HepG2 (cell line): ENCODE measurements around the gene LAMA5. TPM values are rescaled to one million over a fixed set of nuclear protein-coding genes. Genes with fewer than 3 reads are reported as not detected.

Experiments
- ATF1 ChIP-seq: IDR thresholded peaks from 2 replicates; pipeline ENCODE4 v1.6.1; 2016; ENCODE audit warnings: mild to moderate bottlenecking, control low read depth
- FOXK2 ChIP-seq: fragments of 450-650 bp; IDR thresholded peaks from 2 replicates; pipeline ENCODE4 v1.6.1; 2016
- FOXO1 ChIP-seq: sonication (generic); formaldehyde crosslinking; IDR thresholded peaks from 2 replicates; pipeline ENCODE4 v1.4.0; 2020; ENCODE audit warnings: missing genetic modification reagents
- HDAC6 ChIP-seq: fragments of 200-600 bp; sonication (generic); IDR thresholded peaks from 2 replicates; pipeline ENCODE4 v1.7.0; 2017; ENCODE audit warnings: mild to moderate bottlenecking, antibody characterized with exemption, low read length, low read depth
- KDM2A ChIP-seq: sonication (generic); formaldehyde crosslinking; IDR thresholded peaks from 2 replicates; pipeline ENCODE4 v1.4.0; 2020; ENCODE audit warnings: low read depth, missing genetic modification reagents, borderline replicate concordance
- MTA1 ChIP-seq: sonication (generic); formaldehyde crosslinking; IDR thresholded peaks from 2 replicates; pipeline ENCODE4 v1.4.0; 2020; ENCODE audit warnings: missing genetic modification reagents, mild to moderate bottlenecking, borderline replicate concordance
- NCOA2 ChIP-seq: sonication (generic); formaldehyde crosslinking; IDR thresholded peaks from 2 replicates; pipeline ENCODE4 v1.8.0; 2022; ENCODE audit warnings: inconsistent platforms
- NR2F6 ChIP-seq, 2 experiments: IDR thresholded peaks; 2 replicates each; pipeline ENCODE4 v1.6.1; 2016; ENCODE audit warnings: antibody characterized with exemption in 1 of 2, mild to moderate bottlenecking in 1 of 2
- PAWR ChIP-seq: sonication (generic); formaldehyde crosslinking; IDR thresholded peaks from 2 replicates; pipeline ENCODE4 v1.4.0; 2020; ENCODE audit warnings: missing genetic modification reagents, mild to moderate bottlenecking, borderline replicate concordance
- PHF5A ChIP-seq: IDR thresholded peaks from one replicate; pipeline ENCODE4 v1.6.1; 2018; ENCODE audit warnings: low read depth, missing genetic modification reagents; ENCODE audit not compliant: unreplicated experiment
- ZBTB7B ChIP-seq: sonication (generic); formaldehyde crosslinking; IDR thresholded peaks from 2 replicates; pipeline ENCODE4 v1.4.0; 2020; ENCODE audit warnings: missing genetic modification reagents
- ZEB1 ChIP-seq: IDR thresholded peaks from 2 replicates; pipeline ENCODE4 v1.6.1; 2012; ENCODE audit warnings: mild to moderate bottlenecking, low read depth, inconsistent platforms; ENCODE audit not compliant: insufficient replicate concordance
- ZFP36L1 ChIP-seq: sonication (generic); formaldehyde crosslinking; IDR thresholded peaks from 2 replicates; pipeline ENCODE4 v1.8.0; 2022; ENCODE audit warnings: mild to moderate bottlenecking, missing genetic modification reagents, moderate library complexity
- ZFX ChIP-seq: sonication (generic); formaldehyde crosslinking; IDR thresholded peaks from 2 replicates; pipeline ENCODE4 v1.4.0; 2020; ENCODE audit warnings: mild to moderate bottlenecking, low read depth, missing genetic modification reagents, moderate library complexity
- ZFY ChIP-seq: sonication (generic); formaldehyde crosslinking; IDR thresholded peaks from 2 replicates; pipeline ENCODE4 v1.4.0; 2020; ENCODE audit warnings: missing genetic modification reagents
- ZNF383 ChIP-seq: sonication (generic); formaldehyde crosslinking; IDR thresholded peaks from 2 replicates; pipeline ENCODE4 v1.4.0; 2020; ENCODE audit warnings: missing genetic modification reagents, mild to moderate bottlenecking, borderline replicate concordance
- ZNF44 ChIP-seq: sonication (generic); formaldehyde crosslinking; IDR thresholded peaks from 2 replicates; pipeline ENCODE4 v1.5.1; 2020; ENCODE audit warnings: mild to moderate bottlenecking, missing genetic modification reagents
- ZNF839 ChIP-seq: sonication (generic); formaldehyde crosslinking; IDR thresholded peaks from 2 replicates; pipeline ENCODE4 v1.4.0; 2020; ENCODE audit warnings: missing genetic modification reagents, mild to moderate bottlenecking, borderline replicate concordance
- polyA plus RNA-seq, 8 experiments: library from polyadenylated mRNA; depleted of rRNA in 3 of 8; stranded (reverse) in 7 of 8; unstranded in 1 of 8; fragments of >200 nt; fragmentation: Illumina TruSeq in 4 of 8; extraction: Trizol in 4 of 8; gene quantifications; 2 replicates each; pipeline versions ENCODE4 v1.2.1 to v1.2.3, GENCODE V29; 2011 to 2016; ENCODE audit warnings: low read depth in 4 of 8, missing spikeins in 1 of 8, mixed read lengths in 1 of 8; ENCODE audit not compliant: insufficient read depth in 1 of 8
- total RNA-seq, 5 experiments: library from RNA; depleted of rRNA; stranded (reverse); fragments of >200 nt; fragmentation: Illumina TruSeq; extraction: Trizol; gene quantifications; 2 replicates each; pipeline ENCODE4 v1.2.3, GENCODE V29; 2016; ENCODE audit warnings: low read depth in 1 of 5
- TF ChIP-seq, protein P1 (sequence below): sonication (generic); formaldehyde crosslinking; IDR thresholded peaks from 2 replicates; pipeline ENCODE4 v1.4.0; 2020; ENCODE audit warnings: missing genetic modification reagents, mild to moderate bottlenecking, borderline replicate concordance
- TF ChIP-seq, protein P2 (sequence below): sonication (generic); formaldehyde crosslinking; IDR thresholded peaks from 2 replicates; pipeline ENCODE4 v1.4.0; 2020; ENCODE audit warnings: missing genetic modification reagents
- TF ChIP-seq, protein P3 (sequence below): sonication (generic); IDR thresholded peaks from 2 replicates; pipeline ENCODE4 v1.6.1; 2016; ENCODE audit warnings: low read depth, borderline replicate concordance
- TF ChIP-seq, protein P4 (sequence below): conservative IDR thresholded peaks from 2 replicates; pipeline ENCODE4 v1.6.1; 2018; ENCODE audit warnings: missing genetic modification reagents
- TF ChIP-seq, protein P5 (sequence below): sonication (generic); formaldehyde crosslinking; IDR thresholded peaks from 2 replicates; pipeline ENCODE4 v1.4.0; 2020; ENCODE audit warnings: missing genetic modification reagents, borderline replicate concordance

Gene LAMA5
- total and polyA plus RNA-seq, 2 of the 13 experiments (the other 11 are each of a cell fraction or from before 2014, with no cell fraction given): 21.0 to 44.7 TPM

DNA sequence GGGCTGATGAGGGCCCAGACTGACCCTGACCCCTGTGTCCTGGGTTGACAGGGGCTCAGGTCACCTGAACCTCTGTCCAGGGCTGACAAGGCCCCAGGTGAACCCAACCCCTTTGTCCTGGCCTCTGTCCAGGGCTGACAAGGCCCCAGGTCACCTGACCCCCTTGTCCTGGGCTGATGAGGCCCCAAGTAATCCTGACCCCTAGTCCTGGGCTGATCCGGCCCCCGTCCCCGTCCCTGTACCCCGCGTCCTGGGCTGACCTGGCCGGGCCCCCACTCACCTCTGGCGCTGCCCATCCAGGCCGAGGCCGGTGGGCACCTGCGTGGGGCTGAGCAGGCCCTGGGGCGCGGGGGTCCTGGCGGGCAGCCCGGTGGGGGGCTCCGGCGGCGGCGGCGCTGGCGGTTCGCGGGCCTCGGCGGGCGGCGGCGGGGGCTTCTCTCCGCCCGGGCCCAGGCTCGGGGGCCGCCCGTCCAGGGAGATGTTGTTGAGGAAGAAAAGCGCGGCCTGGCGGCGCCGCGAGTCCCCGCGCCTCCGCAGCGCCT lies 39.6 kb upstream of the LAMA5 start (continued):
- TF ChIP-seq MTA1 (CRISPR knock-in tag) (peak; percentile 45; the same call in 1 of the 2 replicates), ZFY (CRISPR knock-in tag) (peak; percentile 68), KDM2A (no peak), ZNF383 (CRISPR knock-in tag) (no peak), ZEB1 (peak; percentile 58), ZFX (peak; percentile 61; the same call in 1 of the 2 replicates), FOXO1 (CRISPR knock-in tag) (0 out of 2 replicates have a peak, but pooled peaks have one; percentile 9), FOXK2 (no peak), ZFP36L1 (CRISPR knock-in tag) (no peak), ZNF44 (CRISPR knock-in tag) (0 out of 2 replicates have a peak, but pooled peaks have one; percentile 61), NCOA2 (peak; percentile 57; the same call in 1 of the 2 replicates), NR2F6 (IDR thresholded peaks at IDR 0.05) (peak; percentile 94), NR2F6 (CRISPR knock-in tag; IDR thresholded peaks at IDR 0.05) (peak; percentile 90), ZNF839 (0 out of 2 replicates have a peak, but pooled peaks have one; percentile 25), PHF5A (CRISPR knock-in tag) (no peak), ATF1 (CRISPR knock-in tag) (no peak), ZBTB7B (CRISPR knock-in tag) (peak; percentile 45; the same call in 1 of the 2 replicates), PAWR (CRISPR knock-in tag) (no peak), HDAC6 (no peak)
- TF ChIP-seq, protein P1, sequence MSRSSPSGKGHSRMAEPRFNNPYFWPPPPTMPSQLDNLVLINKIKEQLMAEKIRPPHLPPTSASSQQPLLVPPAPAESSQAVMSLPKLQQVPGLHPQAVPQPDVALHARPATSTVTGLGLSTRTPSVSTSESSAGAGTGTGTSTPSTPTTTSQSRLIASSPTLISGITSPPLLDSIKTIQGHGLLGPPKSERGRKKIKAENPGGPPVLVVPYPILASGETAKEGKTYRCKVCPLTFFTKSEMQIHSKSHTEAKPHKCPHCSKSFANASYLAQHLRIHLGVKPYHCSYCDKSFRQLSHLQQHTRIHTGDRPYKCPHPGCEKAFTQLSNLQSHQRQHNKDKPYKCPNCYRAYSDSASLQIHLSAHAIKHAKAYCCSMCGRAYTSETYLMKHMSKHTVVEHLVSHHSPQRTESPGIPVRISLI (CRISPR knock-in tag): no peak
- TF ChIP-seq, protein P2, sequence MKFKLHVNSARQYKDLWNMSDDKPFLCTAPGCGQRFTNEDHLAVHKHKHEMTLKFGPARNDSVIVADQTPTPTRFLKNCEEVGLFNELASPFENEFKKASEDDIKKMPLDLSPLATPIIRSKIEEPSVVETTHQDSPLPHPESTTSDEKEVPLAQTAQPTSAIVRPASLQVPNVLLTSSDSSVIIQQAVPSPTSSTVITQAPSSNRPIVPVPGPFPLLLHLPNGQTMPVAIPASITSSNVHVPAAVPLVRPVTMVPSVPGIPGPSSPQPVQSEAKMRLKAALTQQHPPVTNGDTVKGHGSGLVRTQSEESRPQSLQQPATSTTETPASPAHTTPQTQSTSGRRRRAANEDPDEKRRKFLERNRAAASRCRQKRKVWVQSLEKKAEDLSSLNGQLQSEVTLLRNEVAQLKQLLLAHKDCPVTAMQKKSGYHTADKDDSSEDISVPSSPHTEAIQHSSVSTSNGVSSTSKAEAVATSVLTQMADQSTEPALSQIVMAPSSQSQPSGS (CRISPR knock-in tag): peak; percentile 77; the same call in 1 of the 2 replicates
- TF ChIP-seq, protein P3, sequence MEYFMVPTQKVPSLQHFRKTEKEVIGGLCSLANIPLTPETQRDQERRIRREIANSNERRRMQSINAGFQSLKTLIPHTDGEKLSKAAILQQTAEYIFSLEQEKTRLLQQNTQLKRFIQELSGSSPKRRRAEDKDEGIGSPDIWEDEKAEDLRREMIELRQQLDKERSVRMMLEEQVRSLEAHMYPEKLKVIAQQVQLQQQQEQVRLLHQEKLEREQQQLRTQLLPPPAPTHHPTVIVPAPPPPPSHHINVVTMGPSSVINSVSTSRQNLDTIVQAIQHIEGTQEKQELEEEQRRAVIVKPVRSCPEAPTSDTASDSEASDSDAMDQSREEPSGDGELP: peak; percentile 64; the same call in 1 of the 2 replicates
- TF ChIP-seq, protein P4, sequence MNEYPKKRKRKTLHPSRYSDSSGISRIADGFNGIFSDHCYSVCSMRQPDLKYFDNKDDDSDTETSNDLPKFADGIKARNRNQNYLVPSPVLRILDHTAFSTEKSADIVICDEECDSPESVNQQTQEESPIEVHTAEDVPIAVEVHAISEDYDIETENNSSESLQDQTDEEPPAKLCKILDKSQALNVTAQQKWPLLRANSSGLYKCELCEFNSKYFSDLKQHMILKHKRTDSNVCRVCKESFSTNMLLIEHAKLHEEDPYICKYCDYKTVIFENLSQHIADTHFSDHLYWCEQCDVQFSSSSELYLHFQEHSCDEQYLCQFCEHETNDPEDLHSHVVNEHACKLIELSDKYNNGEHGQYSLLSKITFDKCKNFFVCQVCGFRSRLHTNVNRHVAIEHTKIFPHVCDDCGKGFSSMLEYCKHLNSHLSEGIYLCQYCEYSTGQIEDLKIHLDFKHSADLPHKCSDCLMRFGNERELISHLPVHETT: 0 out of 2 replicates have a peak, but pooled peaks have one; percentile 30
- TF ChIP-seq, protein P5, sequence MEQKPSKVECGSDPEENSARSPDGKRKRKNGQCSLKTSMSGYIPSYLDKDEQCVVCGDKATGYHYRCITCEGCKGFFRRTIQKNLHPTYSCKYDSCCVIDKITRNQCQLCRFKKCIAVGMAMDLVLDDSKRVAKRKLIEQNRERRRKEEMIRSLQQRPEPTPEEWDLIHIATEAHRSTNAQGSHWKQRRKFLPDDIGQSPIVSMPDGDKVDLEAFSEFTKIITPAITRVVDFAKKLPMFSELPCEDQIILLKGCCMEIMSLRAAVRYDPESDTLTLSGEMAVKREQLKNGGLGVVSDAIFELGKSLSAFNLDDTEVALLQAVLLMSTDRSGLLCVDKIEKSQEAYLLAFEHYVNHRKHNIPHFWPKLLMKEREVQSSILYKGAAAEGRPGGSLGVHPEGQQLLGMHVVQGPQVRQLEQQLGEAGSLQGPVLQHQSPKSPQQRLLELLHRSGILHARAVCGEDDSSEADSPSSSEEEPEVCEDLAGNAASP (CRISPR knock-in tag): peak; percentile 98
